ENCODE measurements around the gene RBFA.
"Not testable (repeated sequence)": the region's sequence is repeated elsewhere in the genome, so short reads cannot be mapped to it uniquely, and the experiment has no call there.

The RBFA gene, protein sequence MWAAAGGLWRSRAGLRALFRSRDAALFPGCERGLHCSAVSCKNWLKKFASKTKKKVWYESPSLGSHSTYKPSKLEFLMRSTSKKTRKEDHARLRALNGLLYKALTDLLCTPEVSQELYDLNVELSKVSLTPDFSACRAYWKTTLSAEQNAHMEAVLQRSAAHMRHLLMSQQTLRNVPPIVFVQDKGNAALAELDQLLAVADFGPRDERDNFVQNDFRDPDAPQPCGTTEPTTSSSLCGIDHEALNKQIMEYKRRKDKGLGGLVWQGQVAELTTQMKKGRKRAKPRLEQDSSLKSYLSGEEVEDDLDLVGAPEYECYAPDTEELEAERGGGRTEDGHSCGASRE

DNA sequence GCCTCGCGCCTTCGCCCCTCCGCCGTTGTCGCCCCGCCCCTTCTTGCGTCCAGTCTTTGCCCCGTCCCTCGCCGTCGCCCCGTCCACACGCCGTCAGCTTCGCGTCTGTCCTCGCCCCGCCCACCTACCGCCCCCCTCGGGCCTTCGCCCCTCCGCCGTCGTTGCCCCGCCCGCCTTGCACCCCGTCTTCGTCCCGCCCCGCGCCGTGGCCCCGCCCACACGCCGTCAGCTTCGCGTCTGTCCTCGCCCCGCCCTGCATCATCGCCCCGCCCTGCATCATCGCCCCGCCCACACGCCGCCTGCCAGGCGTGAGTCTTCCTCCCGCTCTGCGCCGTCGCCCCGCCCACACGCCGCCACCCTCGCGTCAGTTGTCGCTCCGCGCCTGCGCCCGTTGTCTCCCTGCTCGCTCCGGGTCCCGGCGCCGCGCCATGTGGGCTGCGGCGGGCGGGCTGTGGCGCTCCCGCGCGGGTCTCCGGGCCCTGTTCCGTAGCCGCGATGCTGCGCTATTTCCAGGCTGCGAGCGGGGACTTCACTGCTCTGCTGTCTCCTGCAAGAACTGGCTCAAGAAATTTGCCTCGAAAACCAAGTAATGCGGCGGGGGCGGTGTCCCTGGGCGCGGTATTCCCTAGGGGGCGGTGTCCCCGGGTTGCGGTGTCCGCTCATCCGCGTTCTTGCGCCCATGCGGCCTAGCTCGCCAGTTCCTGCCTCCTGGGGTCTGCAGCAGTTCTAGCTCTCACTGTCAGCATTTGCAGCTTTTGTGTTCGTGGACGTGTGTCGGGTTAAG, at the start of gene RBFA:
Gene RBFA, plus strand, starts transcription at position 367 of the 784 bp plus-strand sequence. Its CDS starts 62 bp downstream, at position 429.
- peak; percentile 83 for DNase-seq

- no peak for DNase-seq
Measured at GRCh38 chr18:79985172-79985571, 49.1 kb upstream of the RBFA start.

DNA sequence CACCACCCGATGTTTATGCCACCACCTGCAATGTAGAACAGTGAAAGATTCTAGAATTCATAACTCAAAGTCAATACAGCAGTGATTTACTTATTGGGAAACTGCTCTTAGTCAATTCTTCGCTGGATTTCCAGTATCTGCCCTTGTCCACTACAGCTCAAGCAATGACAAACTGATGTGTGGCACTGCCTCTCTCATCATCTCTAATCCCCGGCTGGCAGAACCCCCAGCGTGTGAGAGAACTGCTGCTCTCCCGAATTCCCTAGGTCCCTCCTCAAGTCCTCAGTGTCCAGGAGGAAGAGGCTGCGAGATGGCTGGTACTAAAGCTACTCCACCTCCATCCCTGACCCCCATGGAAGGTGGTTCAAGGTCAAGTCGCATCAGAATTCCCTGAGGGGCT, 47.5 kb upstream of the RBFA start:
- DNase-seq, result no peak

GRCh38 chr18:79987566-79987965, 46.7 kb upstream of the RBFA start:
- no peak for DNase-seq

- DNase-seq, result no peak
Measured at GRCh38 chr18:79988071-79988450, 46.2 kb upstream of the RBFA start.

- DNase-seq, result peak; percentile 44
Measured at GRCh38 chr18:79988451-79989194, 45.6 kb upstream of the RBFA start, which contains the start of gene TXNL4A. TXNL4A (minus strand) TSS chr18:79988563; CDS start chr18:79988392, 171 bp downstream.

DNA sequence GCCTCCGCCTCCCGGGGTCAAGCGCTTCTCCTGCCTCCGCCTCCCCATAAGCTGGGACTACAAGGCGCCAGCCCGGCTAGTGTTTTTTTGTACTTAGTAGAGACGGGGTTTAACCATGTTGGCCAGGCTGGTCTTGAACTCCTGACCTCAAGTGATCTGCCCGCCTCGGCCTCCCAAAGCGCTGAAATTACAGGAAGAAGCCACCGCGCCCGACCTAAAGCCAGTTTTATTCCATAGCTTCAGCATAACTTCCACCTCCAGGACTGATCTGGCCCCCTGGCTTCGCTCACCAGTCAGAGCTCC, 45.1 kb upstream of the RBFA start:
- no peak for DNase-seq

DNA sequence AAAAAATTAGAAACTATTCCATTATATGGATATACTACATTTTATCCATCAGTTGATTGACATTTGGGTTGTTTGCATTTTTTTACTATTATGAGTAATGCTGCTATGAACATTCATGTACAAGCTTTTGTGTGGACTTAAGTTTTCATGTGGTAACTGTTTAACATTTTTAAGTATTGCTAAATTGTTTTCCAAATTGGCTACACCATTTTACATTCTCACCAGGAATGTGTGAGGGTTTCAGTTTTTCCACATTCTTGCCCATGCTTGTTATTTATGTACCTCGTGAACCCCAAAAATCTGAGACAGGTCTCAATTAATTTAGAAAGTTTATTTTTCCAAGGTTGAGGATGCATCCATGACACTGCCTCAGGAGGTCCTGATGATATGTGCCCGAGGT, 42.7 kb upstream of the RBFA start:
- no peak for DNase-seq

DNA sequence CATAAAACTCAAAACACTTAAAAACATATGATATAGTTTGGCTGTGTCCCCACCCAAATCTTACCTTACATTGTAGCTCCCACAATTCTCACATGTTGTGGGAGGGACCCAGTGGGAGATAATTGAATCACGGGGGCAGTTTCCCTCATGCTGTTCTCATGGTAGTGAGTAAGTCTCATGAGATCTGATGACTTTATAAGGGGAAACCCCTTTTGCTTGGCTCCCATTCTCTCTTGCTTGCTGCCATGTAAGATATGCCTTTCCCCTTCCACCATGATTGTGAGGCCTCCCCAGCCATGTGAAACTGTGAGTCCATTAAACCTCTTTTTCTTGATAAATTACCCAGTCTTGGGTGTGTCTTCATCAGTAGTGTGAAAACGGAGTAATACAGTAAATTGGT, 34.5 kb upstream of the RBFA start:
- not testable (repeated sequence) for DNase-seq

DNA sequence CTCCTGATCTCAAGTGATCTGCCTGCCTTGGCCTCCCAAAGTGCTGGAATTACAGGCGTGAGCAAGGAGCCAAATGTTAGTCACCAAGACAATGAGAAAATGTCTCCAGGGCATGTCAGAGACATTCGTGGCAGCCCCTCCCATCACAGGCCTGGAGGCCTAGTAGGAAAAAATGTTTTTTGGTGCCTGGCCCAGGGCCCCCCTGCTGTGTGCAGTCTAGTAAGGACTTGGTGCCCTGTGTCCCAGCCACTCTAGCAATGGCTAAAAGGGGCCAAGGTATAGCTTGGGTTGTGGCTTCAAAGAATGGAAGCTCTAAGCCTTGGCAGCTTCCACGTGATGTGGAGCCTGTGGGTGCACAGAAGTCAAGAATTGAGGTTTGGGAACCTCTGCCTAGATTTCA, 33.4 kb upstream of the RBFA start:
- no peak for DNase-seq

DNA sequence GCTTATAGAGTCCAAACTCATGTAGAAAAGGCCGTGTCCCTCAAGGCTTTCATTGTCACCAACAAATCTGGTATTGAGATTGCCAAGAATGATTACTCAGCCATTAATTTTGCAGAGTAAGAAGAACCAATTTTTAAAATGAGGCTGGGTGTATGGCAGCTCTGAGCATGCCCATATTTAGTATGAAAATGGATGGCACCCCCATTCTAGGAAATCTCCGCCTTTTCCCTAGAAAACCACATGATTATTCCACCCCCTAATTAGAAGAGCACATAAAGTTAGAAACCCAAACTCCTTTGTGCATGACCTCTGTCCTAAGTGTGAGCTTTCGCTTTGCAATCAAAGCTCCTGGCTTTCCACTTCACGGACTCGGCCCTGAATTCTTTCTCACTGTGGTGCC, 31.8 kb upstream of the RBFA start:
- no peak for DNase-seq

- DNase-seq, result no peak
Measured at GRCh38 chr18:80004600-80005342, 29.5 kb upstream of the RBFA start.

- no peak for DNase-seq
Measured at GRCh38 chr18:80006724-80007123, 27.5 kb upstream of the RBFA start.

DNA sequence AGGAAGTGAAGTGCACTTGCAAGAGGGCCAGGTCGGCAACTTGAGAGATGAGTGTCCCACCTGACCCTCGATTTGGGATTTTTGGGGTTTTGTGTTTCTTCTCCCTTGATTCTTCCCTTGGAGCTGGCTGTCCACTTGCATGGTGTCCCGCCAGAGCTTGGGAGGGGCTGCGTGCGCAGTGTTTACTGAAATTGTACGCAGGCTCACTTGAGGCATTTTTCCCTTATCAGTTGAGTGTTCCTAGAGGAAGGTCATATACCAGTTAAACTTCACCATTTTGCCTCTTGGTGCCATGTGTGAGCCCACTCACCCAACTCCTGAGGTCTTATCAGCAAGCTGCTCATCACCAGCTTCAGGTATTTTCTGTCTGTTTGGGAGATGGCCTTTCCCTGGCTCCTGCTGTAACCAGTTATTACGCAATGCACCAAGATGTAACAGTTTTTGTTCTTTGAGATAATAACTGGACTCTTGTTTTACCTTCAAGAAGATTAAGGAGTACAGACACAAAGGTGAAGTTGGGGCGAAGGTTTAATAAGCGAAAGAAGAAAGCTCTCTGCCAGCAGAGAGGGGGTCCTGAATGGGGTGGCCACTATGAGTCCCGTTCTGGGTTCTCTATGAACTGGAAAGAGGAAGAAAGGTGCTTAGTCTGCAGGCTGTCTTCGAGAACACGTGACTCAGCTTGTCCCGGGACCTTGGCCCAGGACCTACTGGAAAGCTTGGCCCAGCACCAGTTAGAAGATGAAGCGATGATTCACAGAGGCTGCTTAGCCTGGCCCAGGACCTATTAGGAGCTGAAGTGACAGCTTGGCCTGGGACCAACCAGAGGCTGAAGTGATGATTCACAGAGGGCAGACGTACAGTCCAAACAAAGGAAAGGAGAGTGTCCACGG, 24.3 kb upstream of the RBFA start:
- no peak for DNase-seq

DNA sequence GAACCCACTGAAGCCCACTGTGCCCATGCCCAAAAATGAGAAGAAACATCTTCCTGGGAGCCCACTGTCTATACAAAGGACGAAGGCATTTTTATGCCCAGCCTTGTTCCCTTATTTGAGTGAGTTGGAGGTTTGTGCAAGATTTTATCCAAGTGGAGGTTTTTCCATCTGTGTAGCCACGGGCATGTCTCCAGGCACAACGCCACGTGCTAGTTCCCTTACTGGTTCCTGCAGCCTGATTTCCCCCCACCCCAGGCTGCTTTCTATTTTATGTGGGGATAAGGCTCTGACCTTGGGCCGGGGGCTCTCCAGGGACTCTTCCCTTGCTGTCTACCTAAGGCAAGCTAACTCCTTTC, 23.7 kb upstream of the RBFA start:
- no peak for DNase-seq

DNA sequence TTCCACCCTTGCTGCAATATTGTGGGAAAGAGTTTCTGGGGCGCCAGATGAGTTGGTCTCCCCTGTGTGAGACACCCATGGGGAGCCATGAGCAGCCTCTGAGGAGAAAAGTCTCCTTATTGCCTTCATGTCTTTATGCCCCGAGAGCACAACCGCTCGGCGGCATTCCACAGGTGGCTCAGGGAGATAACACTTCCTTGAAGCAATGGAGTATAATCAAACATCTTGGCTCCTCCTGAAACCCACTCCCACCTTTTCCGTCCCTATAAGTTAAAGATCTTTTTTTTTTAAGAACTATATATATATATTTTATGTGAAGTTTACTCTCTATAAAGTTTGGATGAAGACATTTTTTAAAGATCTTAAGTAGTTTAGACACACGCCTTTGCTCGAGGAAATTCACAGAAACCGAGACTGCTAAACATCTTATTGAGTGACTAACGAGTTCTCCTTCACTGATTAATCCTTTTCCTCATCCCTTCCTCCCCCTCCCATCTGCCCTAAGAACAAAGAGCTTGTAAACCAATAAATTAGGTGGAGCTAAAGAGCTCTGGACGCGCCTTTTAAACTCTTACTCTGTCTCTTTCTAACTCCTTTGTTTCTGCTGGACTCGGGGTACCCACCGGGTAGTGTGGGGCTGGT, 22.6 kb upstream of the RBFA start:
- DNase-seq, result not testable (repeated sequence)

DNA sequence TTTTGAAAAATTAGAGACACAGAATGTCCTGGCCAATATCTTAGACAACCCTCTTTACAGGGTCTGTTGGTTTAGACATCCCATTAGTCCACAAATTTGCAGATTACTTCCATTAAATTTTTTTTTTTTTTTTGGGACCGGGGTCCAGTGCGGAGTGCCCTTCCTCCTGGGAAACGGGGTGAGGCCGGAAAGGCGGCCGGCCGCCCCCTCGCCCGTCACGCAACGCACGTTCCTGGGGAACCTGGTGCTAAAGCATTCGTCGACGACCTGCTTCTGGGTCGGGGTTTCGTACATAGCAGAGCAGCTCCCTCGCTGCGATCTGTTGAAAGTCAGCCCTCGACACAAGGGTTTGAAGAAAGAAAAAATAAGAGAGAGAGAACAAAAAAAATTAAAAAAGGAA, 21.5 kb upstream of the RBFA start:
- no peak for DNase-seq

DNA sequence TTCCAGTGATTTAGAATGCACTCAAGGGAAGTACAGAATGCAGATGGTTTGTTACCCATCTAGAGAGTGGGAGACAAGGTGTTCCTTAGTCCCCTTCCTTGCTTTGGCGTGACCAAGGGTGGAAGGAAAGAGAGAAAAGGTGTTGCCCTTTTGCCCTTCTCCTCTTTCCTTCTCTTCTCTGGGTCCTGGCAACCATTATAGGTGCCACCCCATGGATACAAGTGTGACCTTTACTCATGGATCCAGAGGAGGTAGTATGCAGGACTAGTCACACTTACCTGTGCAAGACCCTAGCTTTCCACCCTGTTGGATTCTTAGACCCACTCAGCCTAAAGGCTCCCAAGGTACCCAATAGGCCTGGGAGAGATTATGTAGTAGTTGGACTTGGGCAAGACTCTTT, 11.6 kb upstream of the RBFA start:
- no peak for DNase-seq

- DNase-seq, result no peak
Measured at GRCh38 chr18:80023173-80023572, 11.1 kb upstream of the RBFA start.

- DNase-seq, result no peak
Measured at GRCh38 chr18:80026363-80026762, 7.9 kb upstream of the RBFA start.

DNA sequence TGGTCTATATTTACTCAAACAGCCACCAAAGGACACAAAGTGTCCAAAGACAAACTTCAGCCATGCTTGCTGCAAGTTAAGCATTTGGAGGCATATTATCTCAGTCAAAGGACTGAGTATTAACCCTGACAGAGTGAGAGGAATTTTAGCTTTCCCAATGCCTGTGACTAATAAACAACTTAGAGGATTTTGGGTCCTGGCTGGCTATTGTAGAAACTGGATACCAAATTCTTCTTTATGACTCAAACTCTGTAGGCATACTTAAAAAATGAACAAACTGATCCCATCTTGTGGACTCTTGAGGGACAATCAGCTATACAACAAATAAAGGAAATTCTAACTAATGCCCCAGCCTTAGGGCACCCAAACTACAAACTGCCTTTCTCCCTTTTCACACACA, 6.5 kb upstream of the RBFA start:
- not testable (repeated sequence) for DNase-seq

GRCh38 chr18:80029690-80030089, 4.5 kb upstream of the RBFA start:
- no peak for DNase-seq

Measured in SIG-M5 (cell line).